ENCODE results near the gene JUND.

JUND gene

DNA sequence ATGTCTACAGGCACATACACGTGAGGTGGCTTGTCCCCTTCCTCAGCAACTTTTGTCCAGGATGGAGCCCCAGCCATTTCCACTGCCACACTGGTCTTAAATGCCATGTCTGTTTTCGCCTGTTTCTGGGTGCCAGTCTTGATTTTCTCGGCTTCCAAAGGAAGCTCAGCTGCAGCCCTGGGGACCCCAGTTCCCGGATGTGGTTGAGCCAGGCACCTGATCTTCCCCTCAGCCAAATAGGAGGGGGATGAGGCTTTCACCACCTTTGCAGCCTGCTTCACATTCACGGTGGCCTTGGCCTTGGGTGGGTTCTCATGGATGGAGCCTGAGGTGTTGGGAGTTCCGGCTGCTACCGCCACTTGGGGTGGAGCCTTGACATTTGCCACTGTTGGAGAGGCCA is 15.8 kb downstream of the JUND start:
- TF ChIP-seq, protein P1, sequence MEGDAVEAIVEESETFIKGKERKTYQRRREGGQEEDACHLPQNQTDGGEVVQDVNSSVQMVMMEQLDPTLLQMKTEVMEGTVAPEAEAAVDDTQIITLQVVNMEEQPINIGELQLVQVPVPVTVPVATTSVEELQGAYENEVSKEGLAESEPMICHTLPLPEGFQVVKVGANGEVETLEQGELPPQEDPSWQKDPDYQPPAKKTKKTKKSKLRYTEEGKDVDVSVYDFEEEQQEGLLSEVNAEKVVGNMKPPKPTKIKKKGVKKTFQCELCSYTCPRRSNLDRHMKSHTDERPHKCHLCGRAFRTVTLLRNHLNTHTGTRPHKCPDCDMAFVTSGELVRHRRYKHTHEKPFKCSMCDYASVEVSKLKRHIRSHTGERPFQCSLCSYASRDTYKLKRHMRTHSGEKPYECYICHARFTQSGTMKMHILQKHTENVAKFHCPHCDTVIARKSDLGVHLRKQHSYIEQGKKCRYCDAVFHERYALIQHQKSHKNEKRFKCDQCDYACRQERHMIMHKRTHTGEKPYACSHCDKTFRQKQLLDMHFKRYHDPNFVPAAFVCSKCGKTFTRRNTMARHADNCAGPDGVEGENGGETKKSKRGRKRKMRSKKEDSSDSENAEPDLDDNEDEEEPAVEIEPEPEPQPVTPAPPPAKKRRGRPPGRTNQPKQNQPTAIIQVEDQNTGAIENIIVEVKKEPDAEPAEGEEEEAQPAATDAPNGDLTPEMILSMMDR (IDR thresholded peaks at IDR 0.05; ENCODE audit: insufficient read depth, missing control alignments): no peak
- no peak for FAIRE-seq
- DNase-seq (ENCODE audit: insufficient read length, low spot score): no peak

DNA sequence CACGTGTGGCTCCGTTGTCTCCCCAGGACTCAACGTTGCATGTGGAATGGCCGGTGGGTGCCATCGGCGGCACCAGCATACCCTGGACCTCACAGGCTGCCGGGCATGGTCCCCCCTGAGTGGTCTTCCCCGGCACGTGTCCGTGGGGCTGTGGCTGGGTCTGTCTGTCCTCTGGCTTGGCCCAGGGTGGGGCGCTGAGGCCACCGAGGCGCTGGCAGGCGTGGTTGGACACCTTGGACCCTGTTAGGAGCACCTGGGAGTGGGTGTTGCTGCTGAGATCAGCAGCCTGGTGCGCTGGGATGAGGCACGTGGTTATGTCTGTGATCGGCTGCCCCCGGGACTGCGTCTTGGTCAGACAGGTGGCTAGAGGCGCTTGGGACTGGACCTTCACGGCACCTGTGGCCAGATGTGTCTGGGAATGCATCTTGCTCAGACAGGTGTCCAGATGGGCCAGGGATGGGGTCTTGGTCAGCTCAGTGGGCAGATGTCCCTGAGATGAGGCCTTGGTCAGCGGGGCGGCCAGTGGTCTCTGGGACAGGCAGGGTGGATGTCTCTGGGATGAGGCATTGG is 16.4 kb downstream of the JUND start:
- DNase-seq (ENCODE audit: insufficient read length, low spot score): no peak
- FAIRE-seq: no peak
- TF ChIP-seq, protein P1 (IDR thresholded peaks at IDR 0.05; ENCODE audit: insufficient read depth, missing control alignments): no peak

DNA sequence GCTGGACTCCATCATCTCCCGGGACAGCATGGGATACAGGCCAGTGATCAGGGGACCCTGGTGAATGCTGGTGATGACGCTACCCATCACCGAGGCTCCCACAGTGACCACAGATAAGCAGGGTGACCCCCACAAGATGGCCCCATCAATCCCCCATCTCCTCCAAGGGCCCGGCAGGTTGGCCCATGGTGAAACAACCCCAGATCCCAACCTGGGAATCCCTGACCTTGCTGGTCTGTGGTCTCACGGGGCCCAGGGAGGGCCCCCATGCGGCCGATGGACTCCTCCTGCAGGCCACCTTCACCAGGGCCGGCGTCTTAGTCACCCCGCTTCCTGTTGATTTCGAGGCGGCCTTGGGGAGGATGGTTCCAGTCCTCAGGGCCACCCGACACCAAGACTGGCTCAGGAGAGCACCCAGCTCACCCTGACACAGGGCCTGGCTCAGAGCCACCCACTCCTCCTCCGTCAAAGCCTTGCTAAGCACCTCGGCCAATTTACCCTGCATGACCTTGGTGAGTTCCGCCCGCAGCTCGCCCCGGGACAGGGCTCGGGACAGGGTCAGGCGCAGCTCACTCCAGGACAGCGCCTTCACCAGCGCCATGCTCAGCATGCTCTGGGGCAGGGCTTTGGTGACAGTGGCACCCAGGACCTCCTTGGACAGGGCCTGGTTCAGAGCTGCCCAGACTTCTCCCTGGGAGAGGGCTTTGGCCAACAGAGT is 17.1 kb downstream of the JUND start:
- no peak for DNase-seq (ENCODE audit: insufficient read length, low spot score)
- FAIRE-seq: no peak
- TF ChIP-seq, protein P1 (IDR thresholded peaks at IDR 0.05; ENCODE audit: insufficient read depth, missing control alignments): no peak

DNA sequence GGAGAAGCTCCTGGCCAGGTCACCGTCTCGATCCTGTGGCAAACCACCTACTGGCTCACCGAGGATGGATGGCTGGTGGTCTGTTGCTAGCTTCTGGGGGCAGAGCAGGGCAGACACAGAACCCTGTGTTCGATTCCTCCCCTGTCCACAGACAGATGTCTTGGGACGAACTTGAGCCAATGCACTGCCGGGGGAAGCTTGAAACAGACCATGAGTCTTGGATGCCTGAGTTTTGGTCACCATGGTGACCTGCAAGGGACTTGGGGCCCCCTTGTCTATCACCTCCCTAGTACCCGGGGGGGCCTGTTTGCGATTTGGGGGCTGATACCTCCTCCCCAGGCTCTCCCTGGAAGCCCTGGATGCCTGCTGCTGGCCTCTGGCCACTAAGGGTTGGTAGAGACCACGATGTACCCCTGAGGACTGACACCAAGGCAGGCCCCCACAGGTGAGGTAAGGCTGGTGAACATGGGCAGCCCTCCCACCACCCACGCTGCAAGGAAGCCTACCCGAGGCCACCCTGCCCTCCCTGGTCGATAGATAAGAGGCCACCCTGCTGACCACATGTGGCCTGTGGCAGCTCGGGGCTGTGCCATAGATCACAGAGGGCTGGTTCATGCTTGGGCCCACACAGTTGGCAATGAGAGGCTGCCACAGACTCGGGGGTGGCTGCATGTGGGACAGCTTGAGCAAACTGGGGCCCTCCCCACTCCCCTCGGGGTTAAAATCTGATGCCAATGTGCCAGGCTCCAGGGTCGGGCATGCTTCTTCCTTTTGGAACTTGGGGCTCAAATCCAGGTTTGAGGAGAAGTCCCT is 17.9 kb downstream of the JUND start:
- DNase-seq (ENCODE audit: insufficient read length, low spot score) (no peak), FAIRE-seq (no peak)
- TF ChIP-seq, protein P1 (IDR thresholded peaks at IDR 0.05; ENCODE audit: insufficient read depth, missing control alignments): no peak

DNA sequence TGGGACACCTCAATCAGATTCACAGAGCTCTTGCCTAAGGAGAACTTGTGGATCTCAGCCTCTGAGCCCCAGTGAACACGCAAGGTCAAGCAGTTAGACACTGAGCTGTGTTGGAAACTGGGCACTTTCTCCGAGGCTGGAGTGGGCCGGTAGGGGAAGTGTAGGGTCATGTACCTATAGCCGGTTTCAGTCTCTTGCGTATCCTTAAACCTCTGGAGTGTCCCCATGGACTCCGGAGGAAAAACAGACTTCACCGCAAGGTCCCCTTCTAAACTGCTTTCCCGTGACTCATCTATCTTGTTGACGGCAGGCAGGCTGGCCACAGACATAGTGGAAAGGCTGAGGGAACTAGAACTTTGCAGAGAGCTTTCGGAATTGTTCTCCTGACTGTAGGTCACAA is 18.5 kb downstream of the JUND start:
- no peak for DNase-seq (ENCODE audit: insufficient read length, low spot score)
- FAIRE-seq: no peak
- TF ChIP-seq, protein P1 (IDR thresholded peaks at IDR 0.05; ENCODE audit: insufficient read depth, missing control alignments): no peak

DNA sequence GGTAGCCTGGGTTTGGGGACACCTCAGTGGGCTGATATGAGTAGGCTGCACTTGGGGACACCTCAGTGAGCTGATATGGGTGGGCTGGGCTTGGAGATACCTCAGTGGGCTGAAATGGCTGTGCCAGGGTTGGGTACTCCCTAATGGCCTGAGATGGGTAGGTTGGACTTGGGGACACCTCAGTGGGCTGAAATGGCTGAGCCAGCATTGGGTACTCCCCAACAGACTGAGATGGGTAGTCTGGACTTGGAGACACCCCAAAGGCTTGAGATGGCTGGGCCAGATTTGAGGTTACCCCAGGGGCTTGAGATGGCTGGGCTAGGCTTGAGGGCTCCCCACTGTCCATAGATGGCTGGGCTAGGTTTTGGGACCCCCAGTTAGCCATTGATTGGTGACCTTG is 19.3 kb downstream of the JUND start:
- DNase-seq (ENCODE audit: insufficient read length, low spot score) (no peak), FAIRE-seq (no peak)
- TF ChIP-seq, protein P1 (IDR thresholded peaks at IDR 0.05; ENCODE audit: insufficient read depth, missing control alignments): no peak
